ENCODE measurements around the gene VAMP7. TPM values are rescaled to one million over a fixed set of nuclear protein-coding genes. Genes with fewer than 3 reads are reported as not detected.

The VAMP7 gene
- total and polyA plus RNA-seq, 2 of the 13 experiments (the other 11 are each of a cell fraction or from before 2014, with no cell fraction given), result 13.4 to 20.7 TPM

- TF ChIP-seq ZNF318 (CRISPR knock-in tag; IDR thresholded peaks at IDR 0.05) (no peak), KLF16 (CRISPR knock-in tag; IDR thresholded peaks at IDR 0.05) (peak in 1 of 2 experiments; percentile 34; a peak in 1 of 4 replicates), ZNF281 (CRISPR knock-in tag; IDR thresholded peaks at IDR 0.05; ENCODE audit: borderline replicate concordance) (peak; percentile 92), THAP11 (CRISPR knock-in tag; IDR thresholded peaks at IDR 0.05) (peak; percentile 99), SUZ12 (IDR thresholded peaks at IDR 0.05; ENCODE audit: low read depth, low read length) (peak; percentile 63), RBFOX2 (IDR thresholded peaks at IDR 0.05; ENCODE audit: low read depth, low read length) (peak; percentile 84), ARID4A (CRISPR knock-in tag; IDR thresholded peaks at IDR 0.05; ENCODE audit: borderline replicate concordance) (peak; percentile 85; the same call in 1 of the 2 replicates), IRF2 (CRISPR knock-in tag; IDR thresholded peaks at IDR 0.05) (peak; percentile 71), KAT7 (CRISPR knock-in tag; IDR thresholded peaks at IDR 0.05; ENCODE audit: borderline replicate concordance) (no peak), TEF (CRISPR knock-in tag; IDR thresholded peaks at IDR 0.05) (no peak), ZNF766 (CRISPR knock-in tag; IDR thresholded peaks at IDR 0.05; ENCODE audit: borderline replicate concordance) (no peak), MYC (CRISPR knock-in tag; IDR thresholded peaks at IDR 0.05; ENCODE audit: borderline replicate concordance) (peak; percentile 35; the same call in 1 of the 2 replicates)
Measured at GRCh38 chrX:155881158-155881993, at the start of gene VAMP7 (continued).
